Cerebellar cortex (tissue), 1 donor: ENCODE data around the gene HOXD11.

Experiments
- DNase-seq: peaks from one replicate; pipeline ENCODE4 v3.0.0-alpha.2; 2015; ENCODE audit warnings: low spot score

HOXD11 gene

GRCh38 chr2:176121190-176122051 is 14.3 kb downstream of the HOXD11 start:
- DNase-seq: no peak

- no peak for DNase-seq
These were observed 15.1 kb downstream of the HOXD11 start for GRCh38 chr2:176122052-176122682.

GRCh38 chr2:176122683-176123410 is 15.8 kb downstream of the HOXD11 start, which contains the start of gene HOXD9:
Gene HOXD9 (plus strand): TSS chr2:176122719. CDS start chr2:176122769, 50 bp downstream.
- peak; percentile 31 for DNase-seq

GRCh38 chr2:176123411-176124109 is 16.5 kb downstream of the HOXD11 start:
- no peak for DNase-seq

- no peak for DNase-seq
These were observed 17.2 kb downstream of the HOXD11 start for GRCh38 chr2:176124110-176124946.

GRCh38 chr2:176124947-176125771 is 18.1 kb downstream of the HOXD11 start:
- no peak for DNase-seq

GRCh38 chr2:176125772-176126054 is 18.6 kb downstream of the HOXD11 start:
- DNase-seq: no peak

- DNase-seq: peak; percentile 67
These were observed 20.1 kb downstream of the HOXD11 start for GRCh38 chr2:176126929-176127773.

- no peak for DNase-seq
These were observed 20.6 kb downstream of the HOXD11 start for GRCh38 chr2:176127774-176128072.

- no peak for DNase-seq
These were observed 21.3 kb downstream of the HOXD11 start for GRCh38 chr2:176128172-176128981.

- DNase-seq: no peak
These were observed 22.1 kb downstream of the HOXD11 start, which contains the start of gene HOXD8 for GRCh38 chr2:176128982-176129796. Gene HOXD8 (plus strand): TSS chr2:176129705. CDS start chr2:176130367, 662 bp downstream.

GRCh38 chr2:176129813-176130146 is 22.7 kb downstream of the HOXD11 start:
- no peak for DNase-seq

GRCh38 chr2:176130147-176130956 is 23.3 kb downstream of the HOXD11 start:
- no peak for DNase-seq

GRCh38 chr2:176130957-176131847 is 24.1 kb downstream of the HOXD11 start:
- no peak for DNase-seq

- DNase-seq: no peak
These were observed 24.7 kb downstream of the HOXD11 start for GRCh38 chr2:176131848-176132158.
